Measurements from ENCODE around the gene LGR6. TPM values are rescaled to one million over a fixed set of nuclear protein-coding genes. Genes with fewer than 3 reads are reported as not detected.
"Not testable (repeated sequence)": the region's sequence is repeated elsewhere in the genome, so short reads cannot be mapped to it uniquely, and the experiment has no call there.

Gene LGR6
- total and polyA plus RNA-seq, 3 donors from 2014 or later: 8.1 to 18.4 (median 8.3) TPM

DNA sequence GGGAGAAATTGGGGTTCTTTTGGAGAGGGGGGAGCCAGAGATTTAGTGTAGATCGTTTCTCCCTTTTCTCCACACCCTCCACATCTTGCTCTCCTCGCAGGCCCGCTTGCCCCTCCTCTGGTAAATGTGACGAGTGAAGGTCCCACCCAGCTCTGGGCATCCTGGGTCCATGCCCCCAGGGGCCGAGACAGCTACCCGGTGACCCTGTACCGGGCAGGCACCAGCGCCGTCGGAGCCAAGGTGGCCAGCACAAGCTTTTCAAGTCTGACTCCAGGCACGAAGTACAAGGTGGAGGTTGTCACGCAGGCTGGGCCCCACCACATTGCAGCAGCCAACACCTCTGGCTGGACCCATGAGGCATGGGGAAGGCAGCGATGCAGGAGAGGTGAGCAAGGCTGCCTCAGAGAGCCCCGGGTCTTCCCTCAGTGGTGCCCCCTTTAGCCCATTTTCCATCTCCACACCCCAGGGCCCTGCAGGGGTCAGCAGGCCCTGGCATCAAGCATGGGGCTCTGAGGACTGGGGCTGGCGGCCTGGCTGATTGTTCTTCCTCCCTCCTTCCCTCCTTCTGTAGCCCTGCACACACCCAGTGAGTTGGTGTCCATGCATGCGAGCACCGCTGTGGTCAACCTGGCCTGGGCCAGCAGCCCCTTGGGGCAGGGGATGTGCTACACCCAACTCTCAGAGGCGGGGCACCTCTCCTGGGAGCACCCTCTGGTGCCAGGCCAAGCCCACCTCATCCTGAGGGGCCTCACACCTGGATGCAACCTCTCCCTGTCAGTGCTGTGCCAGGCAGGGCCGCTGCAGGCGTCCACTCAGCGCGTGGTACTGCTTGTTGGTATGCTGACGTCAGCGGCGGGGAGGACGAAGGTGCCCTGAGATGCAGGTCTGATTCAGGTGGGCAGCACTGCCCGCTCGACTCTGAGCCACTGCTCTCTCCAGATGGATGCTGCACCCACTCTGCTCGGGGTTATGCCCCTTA, 16.4 kb upstream of the LGR6 start:
- WGBS, 2 donors: 89 to 92% methylated on average over 10 to 27 of the region's 29 CpGs
- H3K27me3 ChIP-seq: no peaks in the 10 kb centered on the region
- no peak for TF ChIP-seq POLR2A (IDR thresholded peaks at IDR 0.05)
- TF ChIP-seq CTCF (IDR thresholded peaks at IDR 0.05): no peak
- no peaks in the 10 kb centered on the region for H3K9me3 ChIP-seq
- H3K4me1 ChIP-seq: no peaks in the 10 kb centered on the region
- H3K4me3 ChIP-seq: no peak overlapping the region
- H3K36me3 ChIP-seq (ENCODE audit: low read depth, missing control alignments): no peaks in the 10 kb centered on the region
- intact Hi-C loops (cut with DNase I; ENCODE audit: low total_unique reads): no loop called here
- DNase-seq: no peak
- H3K27ac ChIP-seq: no peak overlapping the region

DNA sequence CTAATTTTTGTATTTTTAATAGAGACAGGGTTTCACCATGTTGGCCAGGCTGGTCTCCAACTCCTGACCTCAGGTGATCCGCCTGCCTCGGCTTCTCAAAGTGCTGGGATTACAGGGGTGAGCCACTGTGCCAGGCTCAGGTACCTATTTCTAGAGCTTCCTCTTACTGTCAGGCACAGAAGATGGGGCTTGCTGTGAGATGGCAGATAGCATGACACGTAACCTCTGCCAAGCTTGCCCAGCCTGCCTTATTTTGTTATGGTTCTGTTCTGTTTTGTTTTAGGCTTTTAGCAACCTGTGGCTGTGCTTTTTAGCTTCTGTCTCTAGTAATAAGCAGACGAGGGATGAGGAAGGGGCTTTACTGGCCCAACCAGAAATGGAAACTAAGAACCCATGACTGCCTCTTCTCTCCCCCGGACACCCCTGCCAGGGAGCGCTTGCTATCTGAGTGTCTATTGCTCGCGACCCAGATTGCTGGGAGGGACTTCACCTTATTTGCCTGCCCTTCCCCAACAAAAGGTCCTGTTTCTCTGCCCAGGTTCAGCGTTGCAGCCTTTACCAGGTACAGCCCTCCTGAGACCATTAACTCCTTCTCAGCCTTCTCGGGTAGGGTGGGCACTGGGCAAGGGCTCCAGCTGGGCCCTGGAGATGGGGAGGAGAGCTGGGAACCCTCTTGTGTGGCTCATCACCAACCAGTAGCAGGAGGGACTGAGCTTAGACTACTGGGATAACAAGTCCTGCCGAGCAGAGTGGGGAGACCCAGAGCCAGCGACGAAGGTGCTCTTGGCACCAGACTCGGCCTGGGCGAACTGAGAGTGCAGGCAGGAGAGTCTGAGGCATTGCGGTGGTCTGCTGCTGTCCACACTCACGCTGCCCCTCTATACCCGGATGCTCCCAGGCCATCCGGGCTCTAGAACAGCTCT, 13.5 kb upstream of the LGR6 start:
- H3K9me3 ChIP-seq: no peaks in the 10 kb centered on the region
- H3K4me1 ChIP-seq: no peaks in the 10 kb centered on the region
- WGBS, 2 donors: 75 to 87% methylated on average over 19 of the region's 19 CpGs
- no peak overlapping the region for H3K27ac ChIP-seq
- intact Hi-C loops (cut with DNase I; ENCODE audit: low total_unique reads): no loop called here
- no peaks in the 10 kb centered on the region for H3K27me3 ChIP-seq
- no peak overlapping the region for H3K4me3 ChIP-seq
- TF ChIP-seq CTCF (IDR thresholded peaks at IDR 0.05) (no peak), POLR2A (IDR thresholded peaks at IDR 0.05) (no peak)
- DNase-seq: no peak
- H3K36me3 ChIP-seq (ENCODE audit: low read depth, missing control alignments): no peaks in the 10 kb centered on the region

- 74 to 77% methylated on average over 2 of the region's 2 CpGs for whole genome bisulfite sequencing, 2 donors
- DNase-seq; H3K4me1 ChIP-seq; H3K27me3 ChIP-seq; H3K4me3 ChIP-seq; H3K27ac ChIP-seq; intact Hi-C loops (cut with DNase I; ENCODE audit: low total_unique reads); H3K9me3 ChIP-seq; H3K36me3 ChIP-seq (ENCODE audit: low read depth, missing control alignments): not testable (repeated sequence)
Observed at GRCh38 chr1:202180751-202181139, 12.9 kb upstream of the LGR6 start.

GRCh38 chr1:202181586-202181985, 12.0 kb upstream of the LGR6 start:
- H3K4me1 ChIP-seq: no peaks in the 10 kb centered on the region
- no peak overlapping the region for H3K4me3 ChIP-seq
- no peak for DNase-seq
- no peaks in the 10 kb centered on the region for H3K36me3 ChIP-seq (ENCODE audit: low read depth, missing control alignments)
- no peaks in the 10 kb centered on the region for H3K27me3 ChIP-seq
- no peak overlapping the region for H3K27ac ChIP-seq
- intact Hi-C loops (cut with DNase I; ENCODE audit: low total_unique reads): no loop called here
- TF ChIP-seq POLR2A (IDR thresholded peaks at IDR 0.05) (no peak), CTCF (IDR thresholded peaks at IDR 0.05) (no peak)
- H3K9me3 ChIP-seq: no peaks in the 10 kb centered on the region
- 80 to 89% methylated on average over 7 of the region's 7 CpGs for WGBS, 2 donors

Measured in testis (tissue), 3 donors.